Stimulated activated CD4-positive, alpha-beta T cell treated with anti-CD3 and anti-CD28 coated beads, Interleukin-1b, Interleukin-23, amount 100 ng/mL, for 24 hours (primary cell): ENCODE results near the gene PRLH.
"Not testable (repeated sequence)": the region's sequence is repeated elsewhere in the genome, so short reads cannot be mapped to it uniquely, and the experiment has no call there.

Experiments used
- DNase-seq, 4 experiments: peaks; one replicate each; pipeline ENCODE4 v3.0.0-alpha.2; 2020; ENCODE audit warnings: low read depth in 4 of 4, low spot score in 1 of 4

Gene PRLH

DNA sequence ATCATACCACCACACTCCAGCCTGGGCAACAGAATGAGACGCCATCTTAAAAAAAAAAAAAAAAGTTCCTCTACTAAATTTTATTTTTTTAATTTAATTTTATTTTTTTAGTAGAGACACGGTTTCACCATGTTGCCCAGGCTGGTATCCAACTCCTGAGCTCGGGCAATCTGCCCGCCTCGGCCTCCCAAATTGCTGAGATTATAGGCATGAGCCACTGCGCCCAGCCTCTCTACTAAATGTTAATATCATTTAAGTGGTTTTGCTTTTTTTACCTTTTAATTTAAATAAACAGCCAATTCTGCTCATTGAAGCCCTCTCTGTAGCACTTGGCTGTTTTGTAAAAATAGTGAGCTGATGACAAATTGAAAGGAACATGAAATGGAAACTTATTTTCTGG, 15.0 kb downstream of the PRLH start:
- no peak for DNase-seq

DNA sequence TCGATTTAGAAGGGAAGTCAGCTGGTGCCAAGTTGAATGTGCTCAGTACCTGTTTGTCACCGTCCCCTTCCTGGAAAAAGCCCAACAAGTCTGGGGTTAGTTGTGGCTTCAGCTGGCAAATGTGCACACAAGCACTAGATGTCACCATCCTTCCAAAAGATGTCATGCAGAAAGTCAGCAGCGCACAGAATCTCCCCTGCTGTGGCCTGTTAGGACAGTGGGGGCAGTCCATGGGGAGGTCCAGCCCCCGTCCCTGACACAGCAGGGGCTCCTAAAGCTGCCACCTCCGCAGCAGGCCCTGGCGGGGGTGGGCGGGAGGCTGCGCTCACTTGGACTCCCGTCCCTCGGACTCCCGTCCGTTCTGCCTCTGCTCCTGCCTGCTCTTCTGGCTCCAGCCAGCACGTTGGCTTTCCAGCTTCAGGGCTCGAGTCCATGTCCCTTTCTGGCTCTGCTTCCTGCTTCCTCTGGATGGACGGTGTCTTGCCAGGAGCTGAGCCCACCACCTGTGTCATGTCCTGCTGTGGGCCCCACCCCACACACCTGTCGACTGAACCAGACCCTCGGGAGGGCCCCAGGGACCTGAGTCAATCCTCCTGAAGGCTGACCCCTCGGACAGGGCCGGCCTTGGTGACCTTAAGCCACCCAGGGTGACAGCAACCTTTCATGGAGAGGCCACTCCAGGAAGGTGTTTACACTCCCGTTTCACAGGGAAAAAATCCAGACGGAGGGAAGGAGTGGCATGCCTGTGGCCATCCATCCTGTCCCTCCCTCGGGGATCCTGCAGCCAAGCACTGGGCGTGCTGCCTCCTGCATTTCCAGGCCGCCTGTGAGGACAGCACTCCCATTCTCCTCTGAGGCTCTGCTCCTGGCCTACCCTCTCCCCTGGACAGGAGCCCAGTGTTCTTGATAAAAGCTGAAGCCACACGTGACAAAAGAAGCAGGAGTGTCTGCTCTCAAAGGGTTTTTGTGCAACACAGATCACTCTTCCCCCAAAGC, 15.7 kb downstream of the PRLH start:
- DNase-seq: peak in 2 of 4 experiments; percentile 15 to 36

DNA sequence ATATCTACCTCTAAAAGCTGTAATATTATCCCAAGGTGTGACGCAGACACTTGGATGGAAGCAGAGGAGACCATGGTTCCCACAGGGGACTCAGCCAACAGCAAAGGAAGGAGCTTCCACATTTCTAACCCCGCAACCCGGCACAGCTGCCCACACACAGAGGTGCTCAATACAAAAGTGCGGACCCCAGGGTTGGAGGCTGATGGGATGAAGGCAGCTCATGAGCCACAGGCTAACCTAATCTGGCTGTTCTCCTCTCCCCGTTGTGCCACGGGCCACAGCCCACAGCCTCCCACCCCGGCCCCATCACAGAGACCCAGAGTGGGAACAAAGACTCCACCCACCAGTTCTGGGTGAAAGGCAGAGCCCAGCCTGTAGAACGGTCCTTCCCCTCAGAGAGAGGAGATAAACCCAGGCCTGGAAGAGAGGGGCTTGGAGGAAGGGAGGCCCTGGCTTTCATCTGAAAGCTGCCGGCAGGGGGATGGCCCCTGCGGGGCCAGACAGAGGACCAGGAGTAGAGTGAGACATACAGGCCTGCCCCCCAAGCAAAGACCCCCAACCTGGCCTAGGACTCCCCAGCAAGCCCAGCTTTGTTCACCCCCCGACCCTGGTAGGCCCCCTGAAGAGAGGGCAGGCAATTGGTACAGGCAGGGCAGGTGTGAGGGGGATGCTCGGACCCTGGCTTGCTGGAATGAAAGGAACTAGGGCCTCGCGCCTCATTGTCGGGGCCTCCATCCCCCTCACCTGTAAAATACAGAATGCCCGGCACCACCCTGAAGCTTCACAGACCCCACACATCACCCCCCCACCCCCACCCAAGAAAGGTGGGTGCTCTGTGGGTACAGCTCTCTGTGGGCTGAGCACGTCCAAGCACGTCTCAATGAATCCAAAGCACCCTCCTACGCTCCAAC, 17.3 kb downstream of the PRLH start:
- DNase-seq: no peak

DNA sequence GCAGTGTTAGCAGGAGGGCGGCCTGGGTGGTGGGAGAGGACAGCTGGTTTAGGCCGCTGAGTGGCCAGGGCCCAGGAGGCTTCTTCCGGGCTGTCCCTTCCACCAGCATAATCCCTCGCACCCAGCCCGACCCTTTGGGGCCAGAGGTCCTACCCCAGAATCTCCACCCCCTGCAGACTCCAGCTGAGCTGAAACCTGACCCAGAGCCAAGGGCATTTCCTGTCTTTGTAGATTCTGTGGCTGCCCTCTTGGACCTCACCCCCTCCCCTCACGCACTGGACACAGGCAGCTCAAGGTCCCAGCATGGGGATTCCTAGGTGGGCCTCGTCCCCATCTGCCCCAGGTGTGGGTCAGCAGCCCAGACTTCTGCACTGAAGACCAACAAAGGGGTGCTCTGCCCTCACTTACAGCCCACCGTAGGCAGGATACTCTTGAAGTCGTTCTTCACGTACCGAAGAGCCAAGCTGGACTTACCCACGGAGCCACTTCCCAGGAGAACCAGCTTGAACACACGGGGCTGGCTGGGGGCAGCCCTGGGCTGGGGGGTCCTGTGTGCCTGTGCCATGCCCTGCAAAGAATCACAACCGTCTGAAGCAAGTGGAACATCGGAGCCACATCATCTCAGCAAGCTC, 19.3 kb downstream of the PRLH start:
- DNase-seq: no peak

DNA sequence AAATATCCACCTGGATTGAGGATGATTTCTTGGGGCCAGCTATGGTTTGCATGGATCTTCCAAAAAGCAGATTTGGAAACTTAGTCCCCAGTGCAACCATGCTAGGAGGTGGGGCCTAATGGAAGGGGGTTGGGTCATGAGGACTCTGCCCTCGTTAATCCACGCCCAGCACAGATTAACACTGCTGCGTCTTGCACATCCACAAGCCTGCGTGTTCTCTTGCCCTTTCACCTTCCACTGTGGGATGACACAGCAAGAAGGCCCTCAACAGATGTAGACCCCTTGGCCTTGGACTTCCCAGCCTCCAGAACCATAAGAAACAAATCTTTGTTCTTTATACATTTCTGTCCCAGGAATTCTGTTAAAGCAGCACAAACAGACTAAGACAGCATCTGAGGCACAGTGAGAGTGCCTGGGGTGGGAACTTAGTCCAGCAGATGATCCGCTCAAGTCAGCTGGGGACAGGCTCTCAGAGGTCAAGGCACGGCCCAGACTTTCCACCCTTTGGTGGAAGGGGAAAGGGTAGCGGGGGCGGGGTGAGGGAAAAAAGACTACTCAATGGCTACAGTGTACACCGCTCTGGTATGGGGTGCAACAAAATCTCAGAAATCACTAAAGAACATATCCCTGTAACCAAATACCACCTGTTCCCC, 21.8 kb downstream of the PRLH start:
- DNase-seq: no peak

DNA sequence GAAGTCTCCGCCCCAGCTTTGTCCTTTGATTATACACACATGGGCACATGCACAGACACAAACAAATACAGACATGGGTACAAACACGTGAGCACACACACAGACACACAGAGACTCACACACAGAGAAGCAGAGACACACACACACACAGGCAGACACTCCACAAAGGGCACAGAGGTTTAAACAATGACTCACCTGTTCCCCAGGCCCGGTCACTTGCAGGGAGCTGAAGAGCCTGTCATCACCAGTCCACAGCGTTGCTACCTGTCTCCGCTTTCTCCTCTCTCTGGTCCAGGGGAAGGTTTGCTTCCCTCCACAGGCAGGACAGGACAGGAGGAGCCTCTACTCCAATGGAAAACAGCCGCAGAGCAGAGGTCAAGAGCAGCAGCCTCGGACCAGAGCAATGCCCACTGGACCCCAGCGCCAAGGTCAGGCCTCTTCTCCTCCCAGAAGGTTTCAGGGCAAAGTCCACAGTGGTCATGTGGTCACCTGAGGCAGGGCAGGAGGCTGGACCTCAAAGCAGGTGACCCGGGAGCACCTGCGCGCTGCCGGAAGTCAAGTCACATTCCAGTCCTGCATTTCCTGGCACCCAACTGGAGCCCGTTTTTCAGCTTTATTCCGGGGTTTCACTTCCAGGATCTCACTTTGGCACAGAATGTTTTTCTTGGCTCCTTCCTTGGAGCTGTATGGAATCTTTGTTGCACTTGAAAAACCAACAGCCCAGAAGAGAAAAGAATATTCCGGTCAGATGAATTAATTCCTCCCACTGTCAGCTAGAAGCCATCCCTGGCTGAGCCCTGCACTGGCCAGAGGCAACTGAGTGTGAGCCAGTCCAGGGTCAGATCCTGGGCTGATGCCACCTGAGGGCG, 24.1 kb downstream of the PRLH start, which contains the start of gene RAB17:
RAB17 (minus strand) TSS at position 463 of the 869 bp plus-strand sequence. CDS start 4,580 bp downstream, outside the sequence.
- DNase-seq: no peak

DNA sequence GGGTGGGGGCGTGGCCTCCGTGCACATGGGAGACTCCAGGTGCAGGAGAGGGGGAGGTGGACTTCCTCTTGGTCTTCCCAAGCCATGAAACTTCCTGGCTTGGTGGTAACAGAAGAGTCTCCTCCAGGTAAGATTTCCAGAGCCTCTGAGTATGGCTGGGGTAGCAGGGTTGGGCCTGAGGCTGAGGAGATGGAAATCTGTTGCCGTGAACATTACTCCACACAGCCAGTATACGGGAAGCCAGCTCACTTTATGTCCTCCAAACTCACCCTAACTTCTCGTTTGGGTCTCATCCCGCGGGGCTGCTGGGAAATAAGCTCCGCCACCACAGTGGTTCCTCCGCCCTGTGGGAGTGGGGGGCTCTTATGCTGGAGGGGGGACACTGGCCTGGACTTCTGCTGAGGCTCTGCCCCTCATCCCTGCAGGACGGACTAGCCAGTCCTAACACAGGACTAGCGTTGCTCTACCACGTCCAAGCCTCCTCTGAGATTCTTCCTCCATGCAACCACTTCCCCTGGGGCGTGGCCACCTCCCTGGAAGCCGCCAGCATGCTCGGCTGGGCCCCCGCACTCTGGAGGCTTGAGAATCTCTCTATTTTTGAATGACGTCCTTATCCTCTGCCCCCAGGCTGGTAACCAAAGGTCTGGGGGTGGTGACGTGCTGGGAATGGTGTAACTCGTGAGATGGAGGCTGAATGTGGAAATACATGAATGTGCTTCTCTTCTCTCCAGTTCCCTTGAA, 24.9 kb downstream of the PRLH start:
- DNase-seq: no peak

DNA sequence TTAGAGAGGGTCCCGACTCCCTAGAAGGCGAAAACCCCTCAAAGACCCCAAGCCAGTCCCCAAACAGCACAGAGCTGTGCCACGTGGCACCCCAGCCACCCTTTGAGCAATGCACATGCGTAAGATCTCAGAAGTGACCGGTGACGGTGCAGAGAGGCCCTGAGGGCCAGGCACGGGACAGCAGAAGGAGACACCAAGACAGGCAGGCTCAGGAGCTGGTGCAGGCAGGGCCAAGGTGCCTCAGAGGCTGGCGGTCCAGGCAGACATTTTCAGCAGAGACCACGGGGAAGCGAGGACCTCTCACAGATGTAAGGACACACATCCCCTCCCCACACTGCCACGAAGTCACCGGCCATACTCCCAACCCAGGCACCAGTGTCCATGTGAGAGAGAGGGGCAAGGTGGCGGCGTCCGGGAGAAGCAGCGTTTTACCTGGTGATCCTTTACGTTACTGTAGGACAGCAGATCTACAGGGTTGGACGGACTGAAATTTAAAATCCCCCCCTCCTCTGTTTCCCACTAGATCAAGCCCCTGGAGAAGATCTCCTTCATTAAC, 26.1 kb downstream of the PRLH start:
- no peak for DNase-seq

DNA sequence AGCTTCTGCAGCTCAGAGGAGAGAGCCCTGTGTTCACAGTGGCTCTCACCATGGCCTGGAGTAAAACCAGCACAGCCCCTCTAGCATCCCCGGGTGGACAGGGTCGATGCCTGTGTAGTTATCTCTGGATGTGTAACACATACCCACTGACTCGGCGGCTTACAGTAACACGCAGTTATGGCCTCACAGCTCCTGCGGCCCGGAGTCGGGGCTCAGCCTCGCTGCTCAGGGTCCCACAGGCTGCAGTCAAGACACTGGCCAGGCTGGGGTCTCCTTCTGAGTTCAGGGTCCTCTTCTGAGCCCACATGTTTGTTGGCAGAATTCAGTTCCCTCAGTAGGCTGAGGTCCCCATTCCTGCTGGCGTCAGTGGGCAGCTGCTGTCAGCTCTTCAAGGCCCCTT, 26.7 kb downstream of the PRLH start:
- DNase-seq: no peak

DNA sequence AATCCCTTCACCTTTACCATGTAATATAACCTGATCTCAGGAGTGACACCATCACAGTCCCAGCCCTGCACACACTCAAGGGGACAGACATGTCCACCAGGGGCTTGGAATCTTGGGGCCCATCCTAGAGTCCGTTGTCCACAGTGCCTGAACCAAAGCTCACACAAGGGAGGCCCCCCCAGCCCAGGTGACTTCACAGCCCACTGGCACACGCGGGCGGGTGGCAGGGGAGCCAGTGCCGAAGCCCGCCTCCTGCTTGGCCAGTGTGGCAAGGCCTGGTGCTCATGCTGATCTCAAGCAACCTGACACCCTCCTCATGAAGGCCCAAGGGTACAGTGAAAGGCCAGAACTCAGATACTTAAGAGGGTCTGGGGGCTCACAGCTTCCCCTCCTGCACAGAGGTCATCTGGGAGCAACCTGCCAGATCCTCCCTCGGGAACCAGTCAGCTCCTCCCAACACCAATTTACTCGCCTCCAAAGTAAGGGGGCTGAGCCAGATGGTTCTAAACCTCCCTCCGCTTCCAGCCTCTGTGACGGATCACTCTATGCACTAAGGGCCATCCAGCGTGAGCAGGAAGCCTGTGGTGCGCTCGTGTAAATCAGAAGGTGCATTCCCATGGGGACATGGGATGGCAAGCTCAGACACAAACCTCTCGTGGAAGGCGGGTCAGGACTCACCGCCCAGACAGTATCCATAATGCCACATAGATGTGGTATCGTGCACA, 27.4 kb downstream of the PRLH start:
- no peak for DNase-seq

DNA sequence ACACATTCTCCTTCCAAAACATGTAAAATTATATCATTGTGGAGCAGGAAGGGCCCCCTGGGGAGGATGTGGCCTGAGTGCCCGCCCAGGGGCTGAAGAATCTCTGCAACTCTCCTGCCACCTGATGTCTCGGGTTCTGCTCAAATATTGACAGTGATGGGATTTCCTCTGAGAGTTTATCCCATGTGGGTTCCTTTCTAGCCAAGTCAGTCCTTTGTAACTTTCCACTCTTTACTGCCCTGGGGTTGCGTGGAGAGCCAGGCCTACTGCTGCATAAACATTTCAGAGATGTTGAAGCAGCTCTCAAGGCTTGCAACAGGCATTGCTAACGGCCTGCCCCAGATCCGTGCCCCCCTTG, 28.1 kb downstream of the PRLH start:
- no peak for DNase-seq

DNA sequence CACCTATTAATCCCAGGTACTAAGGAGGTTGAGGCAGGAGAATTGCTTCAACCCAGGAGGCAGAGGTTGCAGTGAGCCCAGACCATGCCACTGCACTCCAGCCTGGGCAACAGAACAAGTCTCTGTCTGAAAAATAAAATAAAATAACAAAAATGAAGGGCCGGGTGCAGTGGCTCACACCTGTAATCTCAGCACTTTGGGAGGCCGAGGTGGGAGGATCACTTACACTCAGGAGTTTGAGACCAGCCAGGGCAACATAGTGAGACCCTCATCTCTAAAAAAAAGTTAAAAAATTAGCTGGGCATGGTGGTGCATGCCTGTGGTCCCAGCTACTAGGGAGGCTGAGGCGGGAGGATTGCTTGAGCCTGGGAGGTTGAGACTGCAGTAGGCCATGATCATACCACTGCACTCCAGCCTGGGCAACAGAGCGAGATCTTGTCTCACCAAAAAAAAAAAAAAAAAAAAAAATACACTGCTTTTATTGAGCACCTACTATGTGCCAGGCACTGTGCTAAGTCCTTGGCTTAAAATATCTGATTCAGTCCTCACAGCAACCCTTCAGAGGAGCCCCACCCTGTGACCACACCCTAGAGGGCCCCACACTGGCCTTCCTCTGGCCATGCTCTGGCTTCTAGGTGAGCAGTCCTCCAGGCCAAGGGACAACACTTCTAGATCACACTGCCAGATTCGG, 29.6 kb downstream of the PRLH start:
- DNase-seq: not testable (repeated sequence)

DNA sequence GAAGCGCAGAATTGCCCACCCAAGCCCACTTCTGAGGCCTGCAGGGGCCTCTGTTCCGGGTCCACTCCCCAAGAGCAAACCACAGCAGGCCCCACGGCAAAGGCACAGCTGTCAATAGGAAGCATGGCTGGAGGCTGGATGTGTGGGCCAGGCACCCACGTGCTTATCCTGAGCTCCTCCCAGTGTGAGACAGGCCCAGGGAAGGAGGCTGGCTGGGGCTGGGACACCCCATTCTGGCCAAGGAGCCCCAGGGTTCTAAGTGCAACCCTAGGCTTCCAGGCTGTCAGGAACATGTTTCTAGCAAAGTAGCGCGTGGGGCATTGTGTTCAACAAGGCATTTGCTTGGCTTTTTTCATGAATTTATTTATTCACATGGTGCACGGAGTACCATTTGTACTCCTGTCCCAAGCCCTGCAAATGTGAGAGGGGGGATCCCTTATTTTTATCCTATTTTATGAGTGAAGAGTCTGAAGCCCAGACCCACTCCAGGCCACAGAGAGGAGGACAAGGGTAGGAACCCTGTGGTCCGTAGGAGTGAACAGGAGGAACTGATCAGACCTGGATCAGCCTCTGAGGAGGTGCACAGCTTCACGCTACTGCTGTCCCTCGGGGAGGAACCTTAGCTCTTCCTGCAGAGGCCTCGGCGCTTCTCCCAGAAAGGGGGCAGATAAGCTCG, 30.3 kb downstream of the PRLH start:
- DNase-seq: no peak

DNA sequence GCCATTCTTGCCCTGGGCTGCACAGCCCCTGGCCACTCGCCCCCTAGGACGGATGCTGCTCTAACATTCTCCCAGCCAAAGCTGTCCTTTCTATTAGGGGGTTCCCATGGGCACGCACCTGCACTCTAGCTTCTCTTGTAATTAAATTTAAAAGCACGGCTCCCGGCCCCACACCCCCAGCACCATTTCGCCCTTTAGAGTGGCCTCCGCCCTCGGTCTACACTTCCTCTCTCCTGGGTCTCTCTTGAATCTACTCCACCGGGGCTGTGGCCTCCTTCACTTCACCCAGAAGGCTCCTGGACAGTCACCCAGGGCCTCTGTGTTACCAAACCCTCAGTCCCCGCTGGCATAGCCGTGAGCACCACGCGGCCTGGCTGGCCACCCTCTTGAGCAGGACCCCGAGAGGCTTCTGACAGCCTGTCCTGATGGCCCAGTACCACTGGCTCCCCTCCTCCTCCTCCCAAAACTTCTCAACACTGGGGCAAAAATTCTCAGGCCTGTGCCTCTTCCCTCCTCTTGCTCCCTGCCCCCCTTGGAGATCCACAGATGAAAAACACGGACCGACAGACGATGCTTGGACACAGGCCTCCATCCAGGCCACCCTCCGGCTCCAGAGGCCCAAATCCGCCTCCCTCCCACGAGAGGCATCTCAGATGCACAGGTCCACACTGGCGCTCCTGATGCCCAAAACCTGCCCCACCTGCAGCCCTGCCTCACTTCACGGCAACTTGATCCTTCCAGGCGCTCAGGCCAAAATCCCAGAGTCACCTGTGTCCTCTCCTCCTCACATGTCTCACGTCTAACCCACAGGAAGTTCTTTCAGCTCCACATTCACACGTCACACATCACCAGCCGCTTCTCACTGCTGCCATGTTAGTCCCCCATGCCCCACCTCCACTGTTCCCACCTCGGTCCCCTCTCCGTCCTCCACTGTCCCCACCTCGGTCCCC, 31.1 kb downstream of the PRLH start:
- DNase-seq: no peak

DNA sequence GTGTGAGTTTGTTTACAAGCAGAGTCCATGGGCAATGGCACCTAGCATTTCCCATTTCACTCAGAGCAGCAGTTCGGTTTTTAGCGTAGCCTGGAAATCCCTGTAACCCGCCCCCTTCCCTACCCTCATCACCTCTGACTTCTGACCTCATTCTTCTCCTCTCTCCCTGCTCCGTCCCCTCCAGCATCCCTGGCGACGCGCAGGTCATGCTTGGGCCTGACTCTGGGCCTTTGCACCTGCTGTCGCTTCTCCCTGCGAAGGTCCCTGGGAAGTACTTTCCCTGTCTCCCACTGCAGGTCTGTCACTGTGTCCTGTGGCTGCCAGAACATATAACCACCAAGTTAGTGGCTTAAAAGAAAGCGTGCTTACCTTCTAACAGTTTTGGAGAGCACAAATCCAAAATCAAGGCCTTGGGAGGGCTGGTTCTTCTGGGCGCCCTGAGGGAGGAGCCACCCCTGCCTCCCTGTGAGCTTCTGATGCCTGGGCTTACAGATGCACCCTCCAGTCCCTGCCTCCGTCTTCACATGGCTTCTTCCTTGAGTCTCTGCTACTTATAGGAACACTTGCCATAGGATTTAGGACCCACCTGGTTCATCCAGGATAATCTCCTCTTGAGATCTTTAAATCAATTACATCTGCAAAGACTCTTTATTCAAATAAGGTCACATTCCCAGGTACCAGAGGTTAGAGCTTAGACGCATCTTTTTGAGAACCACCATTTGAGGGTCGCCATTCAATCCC, 32.3 kb downstream of the PRLH start:
- DNase-seq: no peak
